HG03342 (cell line): ENCODE results near the gene SULT2B1.
"Not testable (repeated sequence)": the region's sequence is repeated elsewhere in the genome, so short reads cannot be mapped to it uniquely, and the experiment has no call there.

Source experiments
- ATAC-seq: cut with Tn5 transposase; IDR thresholded peaks from one replicate; pipeline ENCODE4 v1.9.1; 2021; ENCODE audit warnings: mild to moderate bottlenecking, moderate library complexity; ENCODE audit not compliant: unreplicated experiment

The SULT2B1 gene

GRCh38 chr19:48556825-48557224 is 4.9 kb downstream of the SULT2B1 start:
- no peak for ATAC-seq

DNA sequence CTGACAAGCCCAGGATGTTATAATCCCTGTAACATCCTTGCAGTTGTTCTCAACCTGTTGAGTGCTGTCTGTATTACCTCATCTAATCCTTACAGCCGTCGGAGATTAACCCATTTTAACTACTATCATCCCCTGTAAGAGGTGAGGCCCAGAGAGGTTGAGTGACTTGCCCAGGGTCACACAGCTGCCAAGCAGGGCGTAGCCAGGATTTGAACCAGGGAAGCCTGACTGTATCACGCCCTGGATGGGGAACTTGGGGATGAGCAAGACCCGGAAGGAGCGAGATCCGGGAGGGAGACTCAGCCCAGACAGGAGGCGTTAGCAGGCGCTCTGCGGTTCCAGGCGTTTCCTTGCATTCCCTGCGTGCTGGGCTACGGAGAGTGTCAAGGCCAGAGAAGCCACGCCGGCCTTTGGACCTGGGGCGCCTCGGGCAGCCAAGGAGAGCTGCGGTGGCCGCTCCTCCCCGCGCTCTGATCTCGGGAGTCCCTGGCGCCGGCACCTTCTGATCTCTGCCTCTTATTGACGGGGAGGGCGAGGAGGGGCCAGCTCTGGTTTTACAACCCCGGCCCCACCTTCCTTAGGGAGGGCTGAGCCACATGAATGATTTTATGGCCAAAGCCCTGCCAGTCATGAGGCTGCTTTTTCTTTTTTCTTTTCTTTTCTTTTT is 6.2 kb downstream of the SULT2B1 start:
- ATAC-seq, result no peak

GRCh38 chr19:48560095-48560530 is 8.1 kb downstream of the SULT2B1 start:
- no peak for ATAC-seq

- ATAC-seq, result no peak
Observed at GRCh38 chr19:48561412-48561811, 9.4 kb downstream of the SULT2B1 start.

DNA sequence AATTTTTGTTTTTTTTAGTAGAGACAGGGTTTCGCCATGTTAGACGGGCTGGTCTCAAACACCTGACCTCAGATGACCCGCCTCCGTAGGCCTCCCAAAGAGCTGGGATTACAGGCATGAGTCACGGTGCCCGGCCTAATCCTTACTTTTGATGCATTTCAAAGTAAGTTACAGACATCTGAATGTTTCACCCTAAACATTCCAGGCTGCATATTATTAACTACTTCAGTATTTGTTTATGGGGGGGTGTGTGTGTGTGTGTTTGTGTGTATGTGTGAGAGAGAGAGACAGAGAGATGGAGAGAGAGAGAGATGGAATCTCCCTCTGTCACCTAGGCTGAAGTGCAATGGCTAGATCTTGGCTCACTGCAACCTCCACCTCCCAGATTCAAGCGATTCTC is 13.1 kb downstream of the SULT2B1 start:
- no peak for ATAC-seq

DNA sequence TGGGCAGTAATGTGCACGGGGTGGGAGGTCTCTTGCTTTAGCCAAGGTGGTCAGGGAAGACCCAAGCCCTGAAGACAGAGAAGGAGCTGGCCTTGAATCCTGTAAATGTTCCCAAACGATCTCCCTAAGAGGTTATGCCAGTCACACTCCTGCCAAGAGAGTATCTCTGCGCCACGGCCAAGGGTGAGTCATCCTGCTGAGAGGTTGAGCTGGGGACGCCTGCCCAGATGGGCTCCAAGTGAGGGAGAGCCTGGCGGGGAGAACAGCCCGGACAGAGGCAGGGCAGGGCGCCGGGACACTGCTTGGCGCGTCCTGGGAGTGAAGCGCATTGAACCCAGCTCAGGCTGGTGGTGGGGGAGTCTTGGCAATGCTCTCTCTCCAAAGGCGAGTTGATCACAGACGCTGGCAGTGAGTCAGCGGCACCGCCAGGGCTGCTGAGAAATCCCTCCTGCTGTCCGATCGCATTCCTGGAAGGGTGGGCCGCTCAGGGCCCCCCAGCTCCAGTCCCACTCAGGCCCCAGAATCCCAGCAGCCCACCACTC is 16.4 kb downstream of the SULT2B1 start:
- no peak for ATAC-seq

GRCh38 chr19:48569814-48570213 is 17.8 kb downstream of the SULT2B1 start:
- ATAC-seq, result no peak

GRCh38 chr19:48571378-48572162 is 19.6 kb downstream of the SULT2B1 start:
- no peak for ATAC-seq

DNA sequence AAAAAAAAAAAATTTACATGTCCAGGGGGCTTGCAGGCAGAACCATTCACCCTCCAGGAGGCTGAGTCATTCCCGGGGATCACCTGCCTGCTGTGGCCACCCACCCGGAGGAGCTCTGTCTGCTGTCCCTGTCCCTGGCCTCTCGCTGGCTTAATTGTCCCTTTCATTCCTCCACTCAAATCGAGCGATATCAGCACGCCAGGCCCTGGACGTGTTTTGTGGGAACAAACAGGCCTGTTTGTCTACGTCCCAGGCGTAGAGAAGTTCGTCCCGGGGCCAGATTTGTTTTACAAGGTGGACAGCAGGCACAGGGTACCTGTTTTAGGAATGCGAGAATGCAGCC is 21.2 kb downstream of the SULT2B1 start:
- ATAC-seq, result no peak

DNA sequence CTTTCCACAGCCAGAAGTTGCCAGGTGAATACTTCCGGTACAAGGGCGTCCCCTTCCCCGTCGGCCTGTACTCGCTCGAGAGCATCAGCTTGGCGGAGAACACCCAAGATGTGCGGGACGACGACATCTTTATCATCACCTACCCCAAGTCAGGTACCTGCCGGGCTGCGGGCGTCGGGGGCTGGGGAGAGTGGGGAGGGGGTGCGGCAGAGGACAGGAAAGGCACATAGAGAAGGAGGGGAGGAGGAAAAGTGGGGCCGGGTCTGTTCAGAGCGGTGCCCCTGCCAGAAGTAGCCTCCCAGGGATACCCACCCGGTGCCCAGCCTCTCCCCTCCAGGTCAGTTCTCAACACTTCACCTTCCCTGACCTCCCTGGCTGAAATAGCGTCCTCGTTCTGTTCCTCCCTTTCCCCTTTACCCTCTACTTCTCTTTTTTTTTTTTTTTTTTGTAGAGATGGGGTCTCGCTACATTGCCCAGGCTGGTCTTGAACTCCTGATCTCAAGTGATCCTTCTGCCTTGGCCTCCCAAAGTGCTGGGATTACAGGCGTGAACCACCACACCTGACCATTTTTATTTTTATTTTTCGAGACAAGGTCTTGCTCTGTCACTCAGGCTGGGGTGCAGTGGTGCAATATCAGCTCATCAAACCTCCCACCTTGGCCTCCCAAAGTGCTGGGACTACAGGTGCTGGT is 24.1 kb downstream of the SULT2B1 start:
- no peak for ATAC-seq

DNA sequence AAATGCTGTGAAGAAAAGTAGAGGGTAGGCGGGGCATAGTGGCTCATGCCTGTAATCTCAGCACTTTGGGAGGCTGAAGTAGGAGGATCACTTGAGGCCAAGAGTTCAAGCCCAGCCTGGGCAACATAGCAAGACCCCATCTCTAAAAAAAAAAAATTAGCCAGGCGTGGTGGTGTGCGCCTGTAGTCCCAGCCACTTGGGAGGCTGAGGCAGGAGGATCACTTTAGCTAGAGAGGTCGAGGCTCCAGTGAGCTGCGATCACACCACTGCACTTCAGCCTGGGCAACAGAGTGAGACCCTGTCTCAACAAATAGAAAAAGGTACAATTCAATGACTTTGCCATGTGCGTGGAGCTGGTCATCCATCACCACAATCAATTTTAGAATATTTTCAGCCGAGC is 25.9 kb downstream of the SULT2B1 start:
- ATAC-seq, result not testable (repeated sequence)

GRCh38 chr19:48578891-48579290 is 26.9 kb downstream of the SULT2B1 start:
- ATAC-seq, result no peak

GRCh38 chr19:48582168-48582567 is 30.2 kb downstream of the SULT2B1 start:
- ATAC-seq, result no peak

DNA sequence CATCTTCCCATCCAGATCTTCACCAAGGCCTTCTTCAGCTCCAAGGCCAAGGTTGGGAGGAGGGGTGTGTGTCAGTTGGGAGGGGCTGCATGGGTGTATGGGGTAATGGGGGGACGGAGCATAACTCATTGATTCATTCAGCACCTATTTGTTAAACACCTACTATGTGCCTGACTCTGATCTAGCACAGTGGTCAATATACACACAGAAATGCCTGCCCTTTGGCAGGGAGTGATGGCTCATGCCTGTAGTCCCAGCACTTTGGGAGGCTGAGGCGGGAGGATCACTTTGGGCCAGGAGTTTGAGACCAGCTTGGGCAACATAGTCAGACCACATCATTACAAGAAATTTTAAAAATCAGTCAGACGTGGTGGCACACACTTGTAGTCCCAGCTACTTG is 35.4 kb downstream of the SULT2B1 start:
- no peak for ATAC-seq

DNA sequence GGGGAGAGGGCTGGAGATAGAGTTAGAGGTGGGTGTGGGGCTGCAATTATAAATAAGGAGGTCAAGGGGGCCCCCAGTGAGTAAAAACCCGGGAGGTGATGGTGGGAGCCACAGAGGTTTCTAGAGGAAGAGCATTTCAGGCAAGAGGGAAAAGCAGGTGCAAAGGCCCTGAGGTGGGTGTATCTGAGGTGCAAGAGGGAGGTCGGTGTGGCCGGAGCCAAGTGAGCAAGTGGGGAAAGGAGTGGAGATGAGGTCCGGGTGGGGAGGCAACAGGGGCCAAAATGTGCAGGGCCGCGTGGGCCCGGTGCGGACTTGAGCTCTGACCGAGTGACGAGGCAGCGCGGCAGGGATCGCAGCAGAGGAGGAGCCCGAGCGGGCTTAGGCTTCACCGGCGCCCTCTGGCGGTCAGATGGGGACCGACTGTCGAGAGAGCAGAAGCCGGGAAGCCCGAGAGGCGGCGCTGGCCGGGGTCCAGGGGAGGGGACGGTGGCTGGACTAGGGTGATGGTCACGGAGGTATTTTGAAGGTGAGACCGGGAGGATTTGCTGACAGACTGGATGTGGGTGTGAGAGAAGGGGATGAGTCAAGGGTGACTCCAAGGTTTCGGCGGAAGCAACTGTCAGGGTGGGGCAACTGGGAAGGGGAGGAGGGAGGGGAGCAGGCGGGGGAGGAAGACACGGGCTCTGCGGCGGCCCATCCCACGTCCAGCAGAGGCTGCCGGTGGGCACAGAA is 36.9 kb downstream of the SULT2B1 start:
- ATAC-seq, result no peak

DNA sequence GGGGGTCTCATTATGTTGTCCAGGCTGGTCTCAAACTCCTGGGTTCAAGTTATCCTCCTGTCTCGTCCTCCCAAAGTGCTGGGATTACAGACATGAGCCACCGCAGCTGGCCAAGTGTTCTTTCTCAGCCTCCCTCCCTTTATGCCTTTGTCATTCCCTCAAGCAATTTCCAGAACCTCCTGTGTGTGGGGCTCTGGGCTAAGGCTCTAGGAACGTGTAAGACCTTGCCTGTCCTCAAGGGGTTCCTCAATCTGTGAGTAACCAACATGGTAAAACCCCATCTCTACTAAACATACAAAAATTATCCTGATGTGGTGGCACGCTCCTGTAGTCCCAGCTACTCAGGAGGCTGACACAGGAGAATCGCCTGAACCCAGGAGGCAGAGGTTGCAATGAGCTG is 39.0 kb downstream of the SULT2B1 start:
- no peak for ATAC-seq

GRCh38 chr19:48595171-48595570 is 43.2 kb downstream of the SULT2B1 start:
- no peak for ATAC-seq

DNA sequence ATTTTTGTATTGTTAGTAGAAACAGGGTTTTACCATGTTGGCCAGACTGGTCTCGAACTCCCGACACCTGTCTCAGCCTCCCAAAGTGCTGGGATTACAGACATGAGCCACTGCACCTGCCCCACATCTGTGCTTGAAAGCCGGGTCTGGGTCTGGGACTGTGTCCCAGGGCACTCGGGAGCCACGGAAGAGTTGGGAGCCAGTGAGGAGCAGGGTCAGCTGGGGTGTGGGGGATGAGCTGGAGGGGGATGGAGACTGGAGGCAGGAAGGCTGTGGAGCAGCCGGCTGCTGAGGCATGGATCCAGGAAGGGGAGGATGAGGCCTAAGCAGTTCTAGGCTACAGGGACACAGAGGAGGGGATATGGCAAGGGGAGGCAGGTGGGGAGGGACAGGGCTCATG is 43.9 kb downstream of the SULT2B1 start:
- no peak for ATAC-seq

GRCh38 chr19:48596237-48596636 is 44.3 kb downstream of the SULT2B1 start:
- ATAC-seq, result no peak

DNA sequence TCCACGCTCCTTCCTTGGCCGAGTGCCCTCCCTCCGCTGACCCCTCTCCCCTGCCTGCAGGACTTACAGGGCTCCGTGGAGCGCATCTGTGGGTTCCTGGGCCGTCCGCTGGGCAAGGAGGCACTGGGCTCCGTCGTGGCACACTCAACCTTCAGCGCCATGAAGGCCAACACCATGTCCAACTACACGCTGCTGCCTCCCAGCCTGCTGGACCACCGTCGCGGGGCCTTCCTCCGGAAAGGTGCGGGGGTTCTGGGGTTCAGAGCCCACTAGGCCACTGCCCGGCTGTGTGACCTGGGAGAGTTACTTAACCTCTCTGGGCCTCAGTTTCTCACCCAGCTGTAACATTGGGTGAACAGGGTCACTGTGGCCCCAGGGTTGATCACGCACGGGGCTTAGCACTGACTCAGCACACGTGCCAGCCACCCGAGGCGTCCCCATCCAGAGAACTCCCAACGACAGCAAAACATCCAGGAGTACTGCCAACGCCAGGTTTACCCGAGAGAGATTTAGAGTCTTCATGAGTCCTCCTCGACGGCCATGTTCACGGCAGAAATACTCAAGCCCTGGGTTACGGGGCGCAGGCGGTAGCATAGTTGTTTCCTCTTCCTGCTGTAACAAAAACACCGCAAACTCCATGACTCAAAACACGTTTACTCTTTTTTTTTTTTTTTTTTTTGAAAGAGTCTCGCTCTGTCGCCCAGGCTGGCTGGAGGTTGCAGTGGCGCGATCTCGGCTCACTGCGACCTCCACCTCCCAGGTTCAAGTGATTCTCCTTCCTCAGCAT is 44.9 kb downstream of the SULT2B1 start:
- no peak for ATAC-seq
